ENCODE measurements around the gene KNDC1. TPM values are rescaled to one million over a fixed set of nuclear protein-coding genes. Genes with fewer than 3 reads are reported as not detected.
"Not testable (repeated sequence)": the region's sequence is repeated elsewhere in the genome, so short reads cannot be mapped to it uniquely, and the experiment has no call there.

Gene KNDC1
- total RNA-seq, 2 experiments from 2014 or later, result 0.32 TPM; not detected in 1

- no peak for DNase-seq
- Mint-ChIP-seq H3K9me3 (ENCODE audit: low read depth) (no peaks in the 10 kb centered on the region), H3K36me3 (no peaks in the 10 kb centered on the region), H3K27me3 (no peaks in the 10 kb centered on the region), H3K4me1 (peaks cover 6% of the 10 kb centered on the region), H3K4me3 (no peak overlapping the region), H3K27ac (no peak overlapping the region)
- CTCF ChIA-PET, result interaction anchor here (0.7 kb wide), 1 partner anchor 70 kb away, joined by 3 read pairs; no protein-coding TSS in a partner anchor
- no peak for ATAC-seq
These were observed 53.8 kb downstream of the KNDC1 start for GRCh38 chr10:133213641-133214467.

- CTCF ChIA-PET, result interaction anchor here (0.7 kb wide), 1 partner anchor 71 kb away, joined by 3 read pairs; no protein-coding TSS in a partner anchor
- no peak for ATAC-seq
- H3K36me3 Mint-ChIP-seq, result no peaks in the 10 kb centered on the region
These were observed 54.7 kb downstream of the KNDC1 start for GRCh38 chr10:133214468-133215410.

DNA sequence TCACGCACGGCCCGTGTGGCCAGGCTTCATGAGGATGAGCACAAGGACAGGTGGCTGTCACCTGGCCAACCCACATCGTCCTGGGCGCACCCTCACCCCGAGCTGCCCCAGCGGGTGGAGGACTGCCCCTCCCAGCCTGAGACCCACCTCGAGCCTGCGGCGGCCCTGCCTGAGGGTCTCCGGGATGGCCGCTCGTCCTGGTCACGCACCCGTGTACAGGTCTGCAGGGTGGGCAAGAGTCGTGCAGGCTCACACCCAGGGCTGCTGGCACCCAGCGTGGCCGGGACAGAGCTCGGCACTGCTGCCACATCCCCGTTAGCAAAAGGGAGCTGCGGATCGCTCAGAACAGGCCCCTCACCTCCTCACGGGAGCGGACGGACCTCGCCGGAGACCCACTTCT lies 55.6 kb downstream of the KNDC1 start:
- Mint-ChIP-seq H3K9me3 (ENCODE audit: low read depth) (no peaks in the 10 kb centered on the region), H3K27me3 (no peaks in the 10 kb centered on the region), H3K36me3 (no peaks in the 10 kb centered on the region), H3K27ac (no peak overlapping the region), H3K4me1 (peaks cover 2% of the 10 kb centered on the region), H3K4me3 (no peak overlapping the region)
- ATAC-seq, result no peak
- CTCF ChIA-PET, result no interaction called here
- no peak for DNase-seq

More at GRCh38 chr10:133214468-133215410, 54.7 kb downstream of the KNDC1 start:
- H3K27me3 Mint-ChIP-seq, result no peaks in the 10 kb centered on the region
- no peak overlapping the region for H3K4me3 Mint-ChIP-seq
- H3K27ac Mint-ChIP-seq, result no peak overlapping the region
- H3K4me1 Mint-ChIP-seq, result peaks cover 6% of the 10 kb centered on the region
- no peak for DNase-seq
- H3K9me3 Mint-ChIP-seq (ENCODE audit: low read depth), result no peaks in the 10 kb centered on the region

- ATAC-seq, result no peak
- DNase-seq, result no peak
- Mint-ChIP-seq H3K27ac (no peak overlapping the region), H3K9me3 (ENCODE audit: low read depth) (no peaks in the 10 kb centered on the region), H3K4me3 (no peak overlapping the region), H3K4me1 (no peaks in the 10 kb centered on the region), H3K36me3 (no peaks in the 10 kb centered on the region), H3K27me3 (peaks cover 5% of the 10 kb centered on the region)
- CTCF ChIA-PET, result no interaction called here
These were observed 56.8 kb downstream of the KNDC1 start for GRCh38 chr10:133216776-133217175.

GRCh38 chr10:133217800-133218589 lies 58.0 kb downstream of the KNDC1 start:
- CTCF ChIA-PET, result no interaction called here
- Mint-ChIP-seq H3K27me3 (peaks cover 5% of the 10 kb centered on the region), H3K4me3 (no peak overlapping the region), H3K27ac (no peak overlapping the region), H3K9me3 (ENCODE audit: low read depth) (no peaks in the 10 kb centered on the region), H3K36me3 (no peaks in the 10 kb centered on the region), H3K4me1 (no peaks in the 10 kb centered on the region)
- DNase-seq (no peak), ATAC-seq (no peak)

- Mint-ChIP-seq H3K4me1 (no peaks in the 10 kb centered on the region), H3K4me3 (no peak overlapping the region), H3K27me3 (peaks cover 5% of the 10 kb centered on the region), H3K36me3 (no peaks in the 10 kb centered on the region), H3K9me3 (ENCODE audit: low read depth) (no peaks in the 10 kb centered on the region), H3K27ac (no peak overlapping the region)
- DNase-seq, result no peak
- CTCF ChIA-PET, result no interaction called here
- no peak for ATAC-seq
These were observed 58.9 kb downstream of the KNDC1 start for GRCh38 chr10:133218891-133219290.

DNA sequence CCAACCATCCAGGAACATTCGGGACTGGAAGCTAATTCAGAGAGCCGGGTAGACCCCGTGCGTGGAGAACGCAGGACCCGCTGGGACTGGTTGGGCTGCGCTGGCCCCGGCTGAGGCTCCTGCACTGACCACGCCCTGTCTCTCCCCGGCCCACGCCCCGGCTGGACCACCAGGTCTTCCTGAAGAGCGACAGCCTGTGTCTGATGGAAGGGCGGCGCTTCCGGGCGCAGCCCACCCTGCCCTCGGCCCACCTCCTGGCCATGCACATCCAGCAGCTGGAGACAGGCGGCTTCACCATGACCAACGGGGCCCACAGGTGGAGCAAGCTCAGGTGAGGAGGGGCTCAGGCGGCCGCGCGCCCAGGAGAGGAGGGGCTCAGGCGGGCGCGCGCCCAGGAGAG lies 59.8 kb downstream of the KNDC1 start:
- Mint-ChIP-seq H3K4me3 (no peak overlapping the region), H3K36me3 (no peaks in the 10 kb centered on the region), H3K4me1 (no peaks in the 10 kb centered on the region), H3K27me3 (peaks cover 5% of the 10 kb centered on the region), H3K9me3 (ENCODE audit: low read depth) (no peaks in the 10 kb centered on the region), H3K27ac (no peak overlapping the region)
- DNase-seq (no peak), ATAC-seq (no peak)
- CTCF ChIA-PET, result no interaction called here

DNA sequence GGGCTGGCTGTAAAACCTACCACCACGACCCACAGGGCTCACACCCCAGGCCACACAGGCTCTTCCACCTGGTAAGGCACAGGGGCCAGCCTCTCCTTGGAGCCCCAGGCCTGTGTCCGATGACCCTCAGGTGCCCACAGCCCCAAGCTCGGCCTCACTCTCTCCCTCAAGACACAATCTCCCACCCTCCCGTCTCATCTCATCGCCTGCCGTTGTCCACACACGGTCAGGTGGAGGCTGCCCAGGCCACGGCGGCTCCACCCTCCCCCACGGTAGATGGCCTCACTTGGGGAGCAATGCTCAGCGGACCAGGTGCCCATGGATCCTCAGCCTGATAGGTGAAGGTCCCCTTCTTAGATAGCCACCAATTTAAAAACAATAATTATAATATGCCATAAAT lies 61.3 kb downstream of the KNDC1 start:
- no peak for ATAC-seq

GRCh38 chr10:133221756-133222155 lies 61.7 kb downstream of the KNDC1 start:
- H3K4me3 Mint-ChIP-seq; H3K27ac Mint-ChIP-seq; ATAC-seq; H3K36me3 Mint-ChIP-seq; CTCF ChIA-PET; H3K9me3 Mint-ChIP-seq (ENCODE audit: low read depth); DNase-seq: not testable (repeated sequence)
- Mint-ChIP-seq H3K27me3 (peaks cover 13% of the 10 kb centered on the region), H3K4me1 (peaks cover 18% of the 10 kb centered on the region)

More for the DNA sequence above, 61.3 kb downstream of the KNDC1 start:
- Mint-ChIP-seq H3K4me1 (peaks cover 14% of the 10 kb centered on the region), H3K4me3 (no peak overlapping the region), H3K27ac (no peak overlapping the region), H3K9me3 (ENCODE audit: low read depth) (no peaks in the 10 kb centered on the region), H3K27me3 (peaks cover 9% of the 10 kb centered on the region), H3K36me3 (no peaks in the 10 kb centered on the region)
- no peak for DNase-seq
- CTCF ChIA-PET, result no interaction called here

DNA sequence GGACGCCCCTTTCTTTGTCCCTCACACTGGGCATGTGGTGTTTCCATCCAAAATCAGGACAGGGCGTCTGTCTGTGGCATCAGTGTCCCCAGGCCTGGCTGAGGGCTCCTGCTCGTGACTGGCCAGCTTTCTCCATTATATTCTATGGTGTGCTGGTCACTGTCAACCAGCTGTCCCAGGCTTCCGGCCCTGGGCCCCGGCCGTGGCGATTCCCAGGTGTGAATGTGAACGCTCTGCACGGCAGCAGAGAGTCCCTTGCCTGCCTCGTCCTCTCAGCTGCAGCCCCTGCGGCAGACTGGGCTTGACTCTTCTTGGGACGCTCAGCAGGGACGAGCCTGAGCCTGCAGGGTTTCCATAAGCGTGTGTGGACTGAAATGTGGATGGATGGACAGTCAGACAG lies 64.1 kb downstream of the KNDC1 start:
- CTCF ChIA-PET, result no interaction called here
- H3K4me3 Mint-ChIP-seq, result no peak overlapping the region

GRCh38 chr10:133224756-133225372 lies 64.8 kb downstream of the KNDC1 start:
- Mint-ChIP-seq H3K27ac (peak overlapping the region; percentile 79), H3K4me1 (peaks cover 26% of the 10 kb centered on the region), H3K27me3 (peaks cover 34% of the 10 kb centered on the region), H3K36me3 (no peaks in the 10 kb centered on the region), H3K4me3 (peak overlapping the region; percentile 58), H3K9me3 (ENCODE audit: low read depth) (no peaks in the 10 kb centered on the region)
- DNase-seq (no peak), ATAC-seq (no peak)
- CTCF ChIA-PET, result interaction anchor here (1.1 to 3.0 kb wide), 4 partner anchors 32 to 83 kb away, joined by 3 to 17 read pairs (median 4); no protein-coding TSS in a partner anchor

More for the DNA sequence above, 64.1 kb downstream of the KNDC1 start:
- Mint-ChIP-seq H3K4me1 (peaks cover 23% of the 10 kb centered on the region), H3K9me3 (ENCODE audit: low read depth) (no peaks in the 10 kb centered on the region), H3K36me3 (no peaks in the 10 kb centered on the region), H3K27ac (no peak overlapping the region), H3K27me3 (peaks cover 29% of the 10 kb centered on the region)
- ATAC-seq (no peak), DNase-seq (no peak)

GRCh38 chr10:133225707-133226191 lies 65.7 kb downstream of the KNDC1 start:
- peaks cover 26% of the 10 kb centered on the region for H3K4me1 Mint-ChIP-seq
- H3K4me3 Mint-ChIP-seq, result peak overlapping the region; percentile 58
- H3K27me3 Mint-ChIP-seq, result peaks cover 34% of the 10 kb centered on the region
- H3K9me3 Mint-ChIP-seq (ENCODE audit: low read depth), result no peaks in the 10 kb centered on the region
- no peaks in the 10 kb centered on the region for H3K36me3 Mint-ChIP-seq
- peak; percentile 58 for DNase-seq
- ATAC-seq, result peak; percentile 70
- CTCF ChIA-PET, result interaction anchor here (1.1 to 3.0 kb wide), 4 partner anchors 31 to 82 kb away, joined by 3 to 17 read pairs (median 4); no protein-coding TSS in a partner anchor
- H3K27ac Mint-ChIP-seq, result peak overlapping the region; percentile 79

Data from activated CD8-positive, alpha-beta memory T cell treated with anti-CD3 and anti-CD28 coated beads, Interleukin-2, amount 10 ng/mL, durations not matched to agents 7 days and 5 days (primary cell).